NT2/D1 (cell line): Measurements from ENCODE around the gene GAA.
A peak's percentile ranks its signal among the peaks of the same experiment; 100 is the strongest.

ENCODE experiments used
- DNase-seq: peaks from one replicate; pipeline ENCODE4 v3.0.0-alpha.2; 2011; ENCODE audit warnings: low read depth, low spot score
- H3K27me3 ChIP-seq: 2 replicates; pipeline ENCODE4 v1.6.0; 2011; ENCODE audit warnings: mild to moderate bottlenecking; ENCODE audit not compliant: insufficient read length, insufficient read depth
- H3K36me3 ChIP-seq: 2 replicates; pipeline ENCODE4 v1.6.1; 2011; ENCODE audit warnings: mild to moderate bottlenecking, low read length, mixed read lengths; ENCODE audit not compliant: insufficient read depth, insufficient read length
- H3K4me1 ChIP-seq: 2 replicates; pipeline ENCODE4 v1.5.1; 2011; ENCODE audit not compliant: insufficient read depth, insufficient read length
- H3K4me3 ChIP-seq: 2 replicates; pipeline ENCODE4 v1.5.1; 2011; ENCODE audit warnings: low read depth; ENCODE audit not compliant: insufficient read length
- H3K9ac ChIP-seq: 2 replicates; pipeline ENCODE4 v1.6.0; 2011; ENCODE audit warnings: low read depth; ENCODE audit not compliant: insufficient read length
- H3K9me3 ChIP-seq: 2 replicates; pipeline ENCODE4 v1.5.1; 2011; ENCODE audit warnings: mild to moderate bottlenecking, low read length; ENCODE audit not compliant: insufficient read depth
- SUZ12 ChIP-seq: IDR thresholded peaks from 2 replicates; pipeline ENCODE4 v1.6.1; 2011; ENCODE audit not compliant: insufficient read length, insufficient read depth; ENCODE audit errors: extremely low read depth
- YY1 ChIP-seq: IDR thresholded peaks from 2 replicates; pipeline ENCODE4 v1.6.1; 2011; ENCODE audit not compliant: insufficient read length, insufficient read depth
- ZNF274 ChIP-seq: IDR thresholded peaks from 2 replicates; pipeline ENCODE4 v1.6.1; 2011; ENCODE audit warnings: mild to moderate bottlenecking, low read depth, low read length

The GAA gene

DNA sequence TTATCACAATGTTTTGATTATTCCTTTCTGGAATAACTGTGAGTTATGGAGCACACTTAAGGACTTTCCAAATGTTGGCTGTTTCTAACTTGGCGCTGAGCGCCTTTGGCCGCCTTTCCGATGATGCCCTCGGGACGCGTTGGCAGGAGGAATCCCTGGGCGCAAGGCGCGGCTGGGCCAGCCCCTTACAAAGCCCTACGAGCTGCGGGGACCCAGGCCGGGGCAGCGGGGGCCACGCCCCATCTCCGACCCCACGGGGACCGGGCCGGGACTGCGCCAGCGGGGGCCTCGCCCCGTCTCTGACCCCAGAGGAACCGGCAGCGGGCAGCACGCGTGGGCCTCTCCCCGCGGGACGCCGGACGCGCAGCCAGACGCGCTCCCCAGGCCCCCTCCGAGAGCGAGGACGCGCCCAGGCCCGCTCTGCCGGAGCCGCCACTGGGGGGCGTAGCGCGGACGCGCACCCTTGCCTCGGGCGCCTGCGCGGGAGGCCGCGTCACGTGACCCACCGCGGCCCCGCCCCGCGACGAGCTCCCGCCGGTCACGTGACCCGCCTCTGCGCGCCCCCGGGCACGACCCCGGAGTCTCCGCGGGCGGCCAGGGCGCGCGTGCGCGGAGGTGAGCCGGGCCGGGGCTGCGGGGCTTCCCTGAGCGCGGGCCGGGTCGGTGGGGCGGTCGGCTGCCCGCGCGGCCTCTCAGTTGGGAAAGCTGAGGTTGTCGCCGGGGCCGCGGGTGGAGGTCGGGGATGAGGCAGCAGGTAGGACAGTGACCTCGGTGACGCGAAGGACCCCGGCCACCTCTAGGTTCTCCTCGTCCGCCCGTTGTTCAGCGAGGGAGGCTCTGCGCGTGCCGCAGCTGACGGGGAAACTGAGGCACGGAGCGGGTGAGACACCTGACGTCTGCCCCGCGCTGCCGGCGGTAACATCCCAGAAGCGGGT is at the start of gene GAA:
Gene GAA (plus strand): TSS at position 571 of the 935 bp plus-strand sequence. CDS start 3,006 bp downstream, outside the sequence.
- peak; percentile 57 for DNase-seq
- no peaks in the 10 kb centered on the region for H3K9me3 ChIP-seq
- TF ChIP-seq YY1 (no peak), ZNF274 (no peak), SUZ12 (no peak)

DNA sequence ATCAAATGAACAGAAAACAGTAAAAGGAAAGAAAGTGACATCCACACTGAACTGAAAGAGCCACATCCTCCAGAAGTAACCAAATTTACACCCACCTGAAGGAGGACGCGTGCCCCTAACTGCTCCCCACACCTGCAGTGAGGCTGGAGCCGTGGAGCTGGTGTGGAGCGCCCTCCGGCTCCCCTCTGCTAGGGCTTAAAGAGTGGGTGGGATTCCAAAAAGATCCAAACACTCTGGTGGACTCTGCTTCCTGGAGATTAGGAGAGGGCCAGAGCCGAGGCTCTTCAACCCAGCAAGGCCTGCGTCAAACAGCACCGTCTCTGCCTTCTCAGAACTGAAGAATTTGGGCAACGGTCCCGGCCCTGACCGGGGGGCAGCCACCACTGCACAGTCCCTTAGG is 49.7 kb upstream of the GAA start:
- no peak for DNase-seq
- Histone ChIP-seq H3K27me3 (no peaks in the 10 kb centered on the region), H3K9ac (no peak overlapping the region), H3K4me3 (no peak overlapping the region), H3K9me3 (no peaks in the 10 kb centered on the region), H3K4me1 (no peaks in the 10 kb centered on the region), H3K36me3 (peaks cover 13% of the 10 kb centered on the region)
- no peak for TF ChIP-seq ZNF274
- no peak for TF ChIP-seq YY1
- no peak for TF ChIP-seq SUZ12

More for the DNA sequence above, at the start of gene GAA:
- H3K27me3 ChIP-seq = peaks cover 6% of the 10 kb centered on the region
- H3K36me3 ChIP-seq = peaks cover 8% of the 10 kb centered on the region
- peak within 1 kb of the TSS; percentile 99 for H3K4me3 ChIP-seq
- H3K9ac ChIP-seq = peak within 1 kb of the TSS; percentile 100
- peaks cover 19% of the 10 kb centered on the region for H3K4me1 ChIP-seq

GRCh38 chr17:80053102-80053501 is 48.3 kb upstream of the GAA start:
- H3K27me3 ChIP-seq = no peaks in the 10 kb centered on the region
- no peak overlapping the region for H3K9ac ChIP-seq
- no peak for DNase-seq

DNA sequence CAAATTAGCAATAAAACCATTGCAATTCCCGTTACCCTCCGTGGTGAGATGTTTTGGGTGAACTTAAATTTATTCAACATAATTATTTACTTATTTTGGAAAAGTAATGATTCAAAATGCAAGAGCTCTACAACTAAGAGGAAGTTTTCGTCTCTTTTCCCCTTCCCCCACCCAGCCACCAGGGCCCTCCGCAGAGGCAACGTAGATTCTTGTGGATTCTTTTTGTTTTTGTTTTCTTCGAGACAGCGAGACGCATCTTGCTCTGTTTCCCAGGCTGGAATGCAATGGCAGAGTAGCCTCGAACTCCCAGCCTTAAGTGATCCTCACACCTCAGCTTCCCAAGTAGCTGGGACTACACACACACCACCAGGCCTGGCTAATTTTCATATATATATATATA is 45.8 kb upstream of the GAA start:
- Histone ChIP-seq H3K4me3 (no peak overlapping the region), H3K36me3 (peaks cover 12% of the 10 kb centered on the region), H3K4me1 (no peaks in the 10 kb centered on the region), H3K9me3 (no peaks in the 10 kb centered on the region), H3K9ac (no peak overlapping the region), H3K27me3 (no peaks in the 10 kb centered on the region)
- no peak for DNase-seq
- TF ChIP-seq SUZ12 (no peak), YY1 (no peak), ZNF274 (no peak)

More at GRCh38 chr17:80053102-80053501, 48.3 kb upstream of the GAA start:
- no peaks in the 10 kb centered on the region for H3K4me1 ChIP-seq
- no peaks in the 10 kb centered on the region for H3K9me3 ChIP-seq
- peaks cover 13% of the 10 kb centered on the region for H3K36me3 ChIP-seq
- TF ChIP-seq ZNF274 (no peak), SUZ12 (no peak)
- H3K4me3 ChIP-seq = no peak overlapping the region

DNA sequence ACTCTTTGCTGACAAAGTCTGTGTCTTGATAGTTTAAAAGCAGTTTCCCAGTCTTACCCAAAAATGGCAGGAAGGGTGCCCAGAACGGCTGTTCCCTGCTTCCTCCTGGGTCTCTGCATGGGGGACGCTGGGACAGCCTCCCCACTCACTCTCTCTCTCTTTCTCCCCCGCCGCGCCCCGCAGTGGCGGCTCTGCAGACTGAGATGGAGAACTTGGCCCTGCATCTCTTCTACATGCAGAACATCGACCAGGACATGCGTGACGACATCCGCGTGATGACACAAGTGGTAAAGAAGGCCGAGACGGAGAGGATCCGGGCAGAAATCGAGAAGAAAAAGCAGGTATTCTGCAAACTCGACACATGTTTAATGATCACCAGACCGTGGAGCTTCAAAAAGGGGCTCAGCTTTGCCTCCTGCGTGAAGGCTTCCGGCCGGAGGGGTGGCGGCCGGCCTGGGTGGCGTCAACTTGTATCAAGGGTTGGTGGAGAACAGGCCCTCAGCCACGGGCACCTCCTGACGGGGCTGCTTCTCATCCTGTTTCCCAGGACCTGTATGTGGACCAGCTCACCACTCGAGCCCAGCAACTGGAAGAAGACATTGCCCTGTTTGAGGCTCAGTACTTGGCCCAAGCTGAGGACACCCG is 42.9 kb upstream of the GAA start:
- TF ChIP-seq SUZ12 (no peak), YY1 (no peak), ZNF274 (no peak)
- no peak for DNase-seq
- no peak overlapping the region for H3K4me3 ChIP-seq
- no peaks in the 10 kb centered on the region for H3K27me3 ChIP-seq
- no peaks in the 10 kb centered on the region for H3K4me1 ChIP-seq
- H3K36me3 ChIP-seq = peaks cover 5% of the 10 kb centered on the region
- no peak overlapping the region for H3K9ac ChIP-seq
- H3K9me3 ChIP-seq = no peaks in the 10 kb centered on the region

GRCh38 chr17:80060644-80061043 is 40.7 kb upstream of the GAA start:
- Histone ChIP-seq H3K4me1 (peaks cover 10% of the 10 kb centered on the region), H3K9ac (no peak overlapping the region), H3K4me3 (no peak overlapping the region), H3K27me3 (no peaks in the 10 kb centered on the region), H3K9me3 (no peaks in the 10 kb centered on the region), H3K36me3 (peaks cover 5% of the 10 kb centered on the region)
- TF ChIP-seq YY1 (no peak), SUZ12 (no peak), ZNF274 (no peak)
- DNase-seq = no peak

DNA sequence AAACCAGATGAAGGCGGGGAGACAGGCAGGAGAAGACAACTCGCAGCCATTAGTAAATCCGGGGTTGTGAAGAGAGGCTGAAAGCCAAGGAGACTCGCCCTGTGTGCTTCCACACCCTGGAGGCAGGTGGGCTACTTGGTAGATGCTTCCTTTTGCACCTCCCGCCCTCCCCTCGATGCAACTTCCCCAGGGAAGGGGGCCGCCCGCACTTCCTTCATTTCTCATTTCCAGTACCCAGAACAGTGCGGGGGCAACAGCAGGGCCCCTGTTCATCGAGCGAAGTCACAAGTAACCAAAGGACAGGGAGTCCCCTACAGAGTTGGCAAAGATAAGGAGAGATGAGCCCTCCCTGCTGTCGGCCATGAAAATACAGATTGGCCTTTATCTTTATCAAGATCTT is 40.0 kb upstream of the GAA start:
- TF ChIP-seq YY1 (no peak), ZNF274 (no peak), SUZ12 (no peak)
- Histone ChIP-seq H3K36me3 (peaks cover 5% of the 10 kb centered on the region), H3K9ac (no peak overlapping the region), H3K4me3 (no peak overlapping the region), H3K4me1 (peaks cover 15% of the 10 kb centered on the region), H3K9me3 (no peaks in the 10 kb centered on the region), H3K27me3 (no peaks in the 10 kb centered on the region)
- DNase-seq = no peak
